GM12878 (cell line): ENCODE results near the gene CUL9. TPM values are rescaled to one million over a fixed set of nuclear protein-coding genes. Genes with fewer than 3 reads are reported as not detected.

ENCODE experiments used
- ATAC-seq: fragments of 200-7000 bp; cut with Tn5 transposase; 3 replicates; pipeline ENCODE4 v1.9.1; 2020; ENCODE audit warnings: mild to moderate bottlenecking, moderate library complexity
- BruUV-seq: library from RNA; stranded (reverse); fragments of 400-500 nt; replicated peaks from 2 replicates; lab custom pipeline; 2021; lab: Mats Ljungman, UMichigan
- CTCF ChIA-PET: fragments of 300-600 bp; sonication (Branson Sonifier 250); formaldehyde crosslinking; extraction: SDS; loops from one replicate; lab custom pipeline; 2021; ENCODE audit warnings: inconsistent platforms; lab: Yijun Ruan, JAX
- POLR2A ChIA-PET: fragments of 350-600 bp; formaldehyde crosslinking; extraction: SDS; loops from one replicate; lab custom pipeline; 2021; ENCODE audit warnings: inconsistent platforms; lab: Charles Lee
- RAD21 ChIA-PET: fragments of 300-600 bp; sonication (Branson Sonifier 250); formaldehyde crosslinking; loops from one replicate; lab custom pipeline; 2023; ENCODE audit warnings: antibody characterized with exemption; ENCODE audit not compliant: unreplicated experiment; lab: Charles Lee
- SMC1A ChIA-PET: fragments of 300-600 bp; sonication (Branson Sonifier 250); formaldehyde crosslinking; loops from one replicate; lab custom pipeline; 2023; ENCODE audit not compliant: unreplicated experiment, uncharacterized antibody; lab: Charles Lee
- DNase-seq: peaks from one replicate; pipeline ENCODE4 v3.0.0-alpha.2; 2011; ENCODE audit warnings: low read depth, low spot score
- FAIRE-seq: peaks from 3 replicates; lab custom pipeline; 2011; peaks lifted over from hg19 to GRCh38; lab: Jason Lieb, UNC
- H2AFZ ChIP-seq: 2 replicates; pipeline ENCODE4 v1.6.0; 2011; ENCODE audit warnings: low read depth, low read length, control low read depth; ENCODE audit not compliant: control insufficient read depth
- H3K27ac ChIP-seq: 2 replicates; pipeline ENCODE4 v1.5.1; 2011; ENCODE audit warnings: control low read depth; ENCODE audit not compliant: control insufficient read depth, insufficient read depth
- H3K27me3 ChIP-seq, 2 experiments: replicated peaks in 1 of 2; 2 replicates each; pipeline versions ENCODE4 v1.6.0 to v1.6.1; 2011; ENCODE audit warnings: low read length in 1 of 2; ENCODE audit not compliant: control insufficient read depth in 2 of 2, insufficient read depth in 2 of 2
- H3K36me3 ChIP-seq, 2 experiments: 2 replicates each; pipeline ENCODE4 v1.5.1; 2011; ENCODE audit warnings: low read length in 1 of 2; ENCODE audit not compliant: control insufficient read depth in 2 of 2, insufficient read depth in 2 of 2
- H3K4me1 ChIP-seq: 2 replicates; pipeline ENCODE4 v1.6.1; 2011; ENCODE audit warnings: mild to moderate bottlenecking, low read length, moderate library complexity, mixed read lengths; ENCODE audit not compliant: control insufficient read depth, insufficient read depth
- H3K4me2 ChIP-seq: 2 replicates; pipeline ENCODE4 v1.6.0; 2011; ENCODE audit warnings: control low read depth; ENCODE audit not compliant: control insufficient read depth, insufficient read depth
- H3K4me3 ChIP-seq: fragments of 200-600 bp; sonication (generic); 2 replicates; pipeline ENCODE4 v1.5.1; 2016
- H3K79me2 ChIP-seq: 2 replicates; pipeline ENCODE4 v1.6.0; 2011; ENCODE audit warnings: low read length; ENCODE audit not compliant: control insufficient read depth, insufficient read depth
- H3K9ac ChIP-seq: 2 replicates; pipeline ENCODE4 v1.8.0; 2011; ENCODE audit warnings: low read length, control low read depth, mixed read lengths; ENCODE audit not compliant: control insufficient read depth, insufficient read depth
- H3K9me3 ChIP-seq: replicated peaks from 3 replicates; pipeline ENCODE4 v1.5.1; 2011; ENCODE audit warnings: mild to moderate bottlenecking, low read length; ENCODE audit not compliant: control insufficient read depth, insufficient read depth
- H4K20me1 ChIP-seq: 2 replicates; pipeline ENCODE4 v1.6.0; 2011; ENCODE audit not compliant: control insufficient read depth, insufficient read depth
- ASH2L ChIP-seq: fragments of 300-600, 200-600 bp; sonication (generic); IDR thresholded peaks from 2 replicates; pipeline ENCODE4 v1.6.1; 2017; ENCODE audit warnings: low read depth, mild to moderate bottlenecking, borderline replicate concordance
- CEBPZ ChIP-seq: fragments of 150-350 bp; IDR thresholded peaks from 2 replicates; pipeline ENCODE4 v1.6.1; 2016; ENCODE audit warnings: low read depth, low read length
- GATAD2B ChIP-seq: fragments of 450-650 bp; conservative IDR thresholded peaks from 2 replicates; pipeline ENCODE4 v1.6.1; 2017; ENCODE audit warnings: low read depth, mild to moderate bottlenecking, moderate library complexity
- JUND ChIP-seq: IDR thresholded peaks from 2 replicates; pipeline ENCODE4 v1.6.1; 2012; ENCODE audit warnings: low read depth, mild to moderate bottlenecking, low read length, improper control_type of control experiment, moderate library complexity
- PKNOX1 ChIP-seq: fragments of 450-650 bp; IDR thresholded peaks from 2 replicates; pipeline ENCODE4 v1.6.1; 2016; ENCODE audit warnings: mild to moderate bottlenecking
- RCOR1 ChIP-seq: conservative IDR thresholded peaks from 2 replicates; pipeline ENCODE4 v1.6.1; 2012; ENCODE audit warnings: low read depth, low read length, improper control_type of control experiment
- RUNX3 ChIP-seq: IDR thresholded peaks from 2 replicates; pipeline ENCODE4 v1.6.1; 2012; ENCODE audit warnings: low read length, inconsistent platforms
- STAT3 ChIP-seq: IDR thresholded peaks from 2 replicates; pipeline ENCODE4 v1.6.1; 2011; ENCODE audit warnings: low read depth, low read length, improper control_type of control experiment
- TBL1XR1 ChIP-seq: IDR thresholded peaks from 2 replicates; pipeline ENCODE4 v1.6.1; 2012; ENCODE audit warnings: low read depth, low read length, improper control_type of control experiment
- YY1 ChIP-seq: IDR thresholded peaks from 2 replicates; pipeline ENCODE4 v1.6.1; 2011; ENCODE audit warnings: low read depth, mild to moderate bottlenecking, low read length
- ZNF207 ChIP-seq: fragments of 450-650 bp; IDR thresholded peaks from 2 replicates; pipeline ENCODE4 v1.6.1; 2014; ENCODE audit warnings: antibody characterized with exemption, mild to moderate bottlenecking, borderline replicate concordance
- ZNF384 ChIP-seq: IDR thresholded peaks from 2 replicates; pipeline ENCODE4 v1.6.1; 2012; ENCODE audit warnings: low read depth, mild to moderate bottlenecking, low read length, improper control_type of control experiment, borderline replicate concordance
- WGBS: methylation state at CpG from one replicate; pipeline ENCODE4 v1.1.6; 2016; ENCODE audit warnings: low lambda C conversion rate; ENCODE audit not compliant: insufficient replicate concordance, insufficient coverage; ENCODE audit errors: missing lambda C conversion rate; 5-methylcytosine and 5-hydroxymethylcytosine counted together
- in situ Hi-C: fragments of 300-500 bp; cut with MboI; formaldehyde crosslinking; loops from 9 replicates; pipeline ENCODE4 v1.14.3; 2018; ENCODE audit warnings: mixed read lengths
- intact Hi-C: fragments of 100-400 bp; cut with micrococcal nuclease; formaldehyde crosslinking; loops from one replicate; pipeline ENCODE4 v1.14.2; 2022; ENCODE audit not compliant: unreplicated experiment
- polyA plus RNA-seq, 11 experiments: library from polyadenylated mRNA; depleted of rRNA in 4 of 11; unstranded in 6 of 11; stranded (reverse) in 5 of 11; fragments of >200 nt; fragmentation: Nextera tagmentation in 4 of 11; fragmentation: Illumina TruSeq in 1 of 11; extraction: Ambion mirVana in 4 of 11; extraction: Trizol in 1 of 11; gene quantifications; 1 replicate in 1 of 11; 2 replicates in 10 of 11; pipeline versions ENCODE4 v1.2.1 to v1.2.3, GENCODE V29; 2011 to 2016; ENCODE audit warnings: inconsistent platforms in 2 of 11, missing spikeins in 2 of 11, low read depth in 1 of 11
- total RNA-seq, 4 experiments: library from RNA; depleted of rRNA in 3 of 4; stranded (reverse); fragments of >200 nt in 3 of 4; fragmentation: Illumina TruSeq in 1 of 4; extraction: Trizol in 1 of 4; gene quantifications; 2 replicates each; pipeline versions ENCODE4 v1.2.1 to v1.2.3, GENCODE V29; 2013 to 2021
- TF ChIP-seq, protein P1 (sequence below): fragments of 450-650 bp; formaldehyde crosslinking; IDR thresholded peaks from 2 replicates; pipeline ENCODE4 v1.5.0; 2022; ENCODE audit warnings: mild to moderate bottlenecking, missing genetic modification characterization
- TF ChIP-seq, protein P2 (sequence below): IDR thresholded peaks from 2 replicates; pipeline ENCODE4 v1.6.1; 2011; ENCODE audit warnings: mild to moderate bottlenecking, low read depth, low read length, moderate library complexity; ENCODE audit not compliant: insufficient replicate concordance

The CUL9 gene
- total and polyA plus RNA-seq, 10 of the 15 experiments (the other 5 are each of a cell fraction or from before 2014, with no cell fraction given): 1.2 to 48.3 (median 17.2) TPM

GRCh38 chr6:43239054-43239453, 57.1 kb downstream of the CUL9 start:
- no peaks in the 10 kb centered on the region for H4K20me1 ChIP-seq

More at GRCh38 chr6:43239054-43239453, 57.1 kb downstream of the CUL9 start:
- H3K79me2 ChIP-seq: no peaks in the 10 kb centered on the region
- ChIA-PET SMC1A (interaction anchor here (1.0 to 1.2 kb wide), 2 partner anchors 8 to 21 kb away, joined by 3 to 4 read pairs; no protein-coding TSS in a partner anchor), RAD21 (interaction anchor here (0.7 kb wide), 1 partner anchor 354 kb away, joined by 3 read pairs; no protein-coding TSS in a partner anchor), CTCF (interaction anchor here (1.2 to 2.1 kb wide), 2 partner anchors 10 to 24 kb away, joined by 4 to 14 read pairs; partner anchors contain the start of gene DNPH1), POLR2A (interaction anchor here (1.5 kb wide), 1 partner anchor 10 kb away, joined by 5 read pairs; the partner anchor contains the start of gene DNPH1)
- H3K36me3 ChIP-seq: no peaks in the 10 kb centered on the region
- H3K4me1 ChIP-seq: peaks cover 6% of the 10 kb centered on the region
- DNase-seq: no peak
- peaks cover 0 to 8% of the 10 kb centered on the region in 2 experiments; a peak in 3 of 4 replicates for H3K27me3 ChIP-seq
- intact Hi-C loops: no loop called here
- no peak overlapping the region for H3K9ac ChIP-seq
- FAIRE-seq: no peak
- BruUV-seq: no TSS peak
- in situ Hi-C loops: no loop called here
- H3K4me3 ChIP-seq: no peak overlapping the region
- no peak for ATAC-seq
- peaks cover 2% of the 10 kb centered on the region; the same call in 2 of the 3 replicates for H3K9me3 ChIP-seq
- 13% methylated on average over 2 of the region's 2 CpGs for WGBS
- no peak overlapping the region for H3K27ac ChIP-seq
- no peak overlapping the region for H3K4me2 ChIP-seq
- TF ChIP-seq, protein P1, sequence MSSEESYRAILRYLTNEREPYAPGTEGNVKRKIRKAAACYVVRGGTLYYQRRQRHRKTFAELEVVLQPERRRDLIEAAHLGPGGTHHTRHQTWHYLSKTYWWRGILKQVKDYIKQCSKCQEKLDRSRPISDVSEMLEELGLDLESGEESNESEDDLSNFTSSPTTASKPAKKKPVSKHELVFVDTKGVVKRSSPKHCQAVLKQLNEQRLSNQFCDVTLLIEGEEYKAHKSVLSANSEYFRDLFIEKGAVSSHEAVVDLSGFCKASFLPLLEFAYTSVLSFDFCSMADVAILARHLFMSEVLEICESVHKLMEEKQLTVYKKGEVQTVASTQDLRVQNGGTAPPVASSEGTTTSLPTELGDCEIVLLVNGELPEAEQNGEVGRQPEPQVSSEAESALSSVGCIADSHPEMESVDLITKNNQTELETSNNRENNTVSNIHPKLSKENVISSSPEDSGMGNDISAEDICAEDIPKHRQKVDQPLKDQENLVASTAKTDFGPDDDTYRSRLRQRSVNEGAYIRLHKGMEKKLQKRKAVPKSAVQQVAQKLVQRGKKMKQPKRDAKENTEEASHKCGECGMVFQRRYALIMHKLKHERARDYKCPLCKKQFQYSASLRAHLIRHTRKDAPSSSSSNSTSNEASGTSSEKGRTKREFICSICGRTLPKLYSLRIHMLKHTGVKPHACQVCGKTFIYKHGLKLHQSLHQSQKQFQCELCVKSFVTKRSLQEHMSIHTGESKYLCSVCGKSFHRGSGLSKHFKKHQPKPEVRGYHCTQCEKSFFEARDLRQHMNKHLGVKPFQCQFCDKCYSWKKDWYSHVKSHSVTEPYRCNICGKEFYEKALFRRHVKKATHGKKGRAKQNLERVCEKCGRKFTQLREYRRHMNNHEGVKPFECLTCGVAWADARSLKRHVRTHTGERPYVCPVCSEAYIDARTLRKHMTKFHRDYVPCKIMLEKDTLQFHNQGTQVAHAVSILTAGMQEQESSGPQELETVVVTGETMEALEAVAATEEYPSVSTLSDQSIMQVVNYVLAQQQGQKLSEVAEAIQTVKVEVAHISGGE (CRISPR knock-in tag): no peak
- TF ChIP-seq ZNF384 (no peak), TBL1XR1 (no peak), RUNX3 (no peak), ASH2L (no peak), JUND (no peak), RCOR1 (no peak), ZNF207 (no peak), STAT3 (no peak), GATAD2B (no peak), YY1 (no peak), CEBPZ (no peak), PKNOX1 (no peak)
- TF ChIP-seq, protein P2, sequence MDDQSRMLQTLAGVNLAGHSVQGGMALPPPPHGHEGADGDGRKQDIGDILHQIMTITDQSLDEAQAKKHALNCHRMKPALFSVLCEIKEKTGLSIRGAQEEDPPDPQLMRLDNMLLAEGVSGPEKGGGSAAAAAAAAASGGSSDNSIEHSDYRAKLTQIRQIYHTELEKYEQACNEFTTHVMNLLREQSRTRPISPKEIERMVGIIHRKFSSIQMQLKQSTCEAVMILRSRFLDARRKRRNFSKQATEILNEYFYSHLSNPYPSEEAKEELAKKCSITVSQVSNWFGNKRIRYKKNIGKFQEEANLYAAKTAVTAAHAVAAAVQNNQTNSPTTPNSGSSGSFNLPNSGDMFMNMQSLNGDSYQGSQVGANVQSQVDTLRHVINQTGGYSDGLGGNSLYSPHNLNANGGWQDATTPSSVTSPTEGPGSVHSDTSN: no peak
- H2AFZ ChIP-seq: no peak overlapping the region
